Measurements from ENCODE around the gene CXCR4.

DNA sequence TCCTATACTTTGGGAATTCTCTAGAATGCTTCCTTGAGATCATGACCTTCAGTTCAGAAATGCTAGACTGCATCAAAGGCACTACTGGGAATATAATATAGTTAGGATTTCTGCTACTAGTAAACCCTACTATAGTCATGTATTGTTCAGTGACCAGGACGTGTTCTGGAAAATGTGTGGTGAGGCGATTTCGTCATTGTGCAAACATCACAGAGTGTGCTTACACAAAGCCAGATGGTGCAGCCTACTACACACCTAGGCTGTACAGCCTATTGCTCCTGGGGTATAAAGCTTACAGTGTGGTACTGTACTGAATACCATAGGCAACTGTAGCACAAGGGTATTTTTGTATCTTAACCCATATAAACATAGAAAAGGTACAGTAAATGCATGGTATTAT is 13.0 kb downstream of the CXCR4 start:
- no peak for TF ChIP-seq GATA3 (IDR thresholded peaks at IDR 0.05; ENCODE audit: low read depth, low read length)
- TF ChIP-seq GATA2 (IDR thresholded peaks at IDR 0.05; ENCODE audit: low read depth, low read length): no peak
